Parathyroid adenoma (tissue), 2 donors: ENCODE measurements around the gene APOBEC2.

Source experiments
- H2AFZ ChIP-seq: fragments of 300-600 bp; sonication (generic); one replicate; pipeline ENCODE4 v1.7.0; 2017; ENCODE audit warnings: antibody characterized with exemption, mild to moderate bottlenecking
- H3K27ac ChIP-seq: fragments of 300-600 bp; sonication (generic); one replicate; pipeline ENCODE4 v1.7.0; 2017
- H3K27me3 ChIP-seq: fragments of 300-600 bp; sonication (generic); one replicate; pipeline ENCODE4 v1.7.0; 2017; ENCODE audit warnings: low read length; ENCODE audit not compliant: control insufficient read depth, insufficient read depth
- H3K36me3 ChIP-seq: fragments of 300-600 bp; sonication (generic); one replicate; pipeline ENCODE4 v1.7.0; 2017; ENCODE audit warnings: low read length; ENCODE audit not compliant: control insufficient read depth, insufficient read depth
- H3K4me1 ChIP-seq: fragments of 300-600 bp; sonication (generic); one replicate; pipeline ENCODE4 v1.7.0; 2017; ENCODE audit warnings: control low read depth
- H3K4me2 ChIP-seq: fragments of 300-600 bp; sonication (generic); one replicate; pipeline ENCODE4 v1.7.0; 2017; ENCODE audit warnings: low read length
- H3K4me3 ChIP-seq: fragments of 300-600 bp; sonication (generic); one replicate; pipeline ENCODE4 v1.7.0; 2017; ENCODE audit warnings: low read depth, low read length
- H3K79me2 ChIP-seq: fragments of 300-600 bp; sonication (generic); one replicate; pipeline ENCODE4 v1.7.0; 2017; ENCODE audit warnings: control low read depth
- H3K9ac ChIP-seq: fragments of 300-600 bp; sonication (generic); one replicate; pipeline ENCODE4 v1.7.0; 2017; ENCODE audit warnings: mild to moderate bottlenecking
- H3K9me3 ChIP-seq: fragments of 300-600 bp; sonication (generic); one replicate; pipeline ENCODE4 v1.7.0; 2017; ENCODE audit warnings: low read length; ENCODE audit not compliant: control insufficient read depth
- TF ChIP-seq, protein P1 (sequence below): fragments of 300-600 bp; sonication (generic); IDR thresholded peaks from one replicate; pipeline ENCODE4 v1.7.0; 2017; ENCODE audit warnings: antibody characterized with exemption, mild to moderate bottlenecking
- donor health status: primary hyperparathyroidism.

Gene APOBEC2

DNA sequence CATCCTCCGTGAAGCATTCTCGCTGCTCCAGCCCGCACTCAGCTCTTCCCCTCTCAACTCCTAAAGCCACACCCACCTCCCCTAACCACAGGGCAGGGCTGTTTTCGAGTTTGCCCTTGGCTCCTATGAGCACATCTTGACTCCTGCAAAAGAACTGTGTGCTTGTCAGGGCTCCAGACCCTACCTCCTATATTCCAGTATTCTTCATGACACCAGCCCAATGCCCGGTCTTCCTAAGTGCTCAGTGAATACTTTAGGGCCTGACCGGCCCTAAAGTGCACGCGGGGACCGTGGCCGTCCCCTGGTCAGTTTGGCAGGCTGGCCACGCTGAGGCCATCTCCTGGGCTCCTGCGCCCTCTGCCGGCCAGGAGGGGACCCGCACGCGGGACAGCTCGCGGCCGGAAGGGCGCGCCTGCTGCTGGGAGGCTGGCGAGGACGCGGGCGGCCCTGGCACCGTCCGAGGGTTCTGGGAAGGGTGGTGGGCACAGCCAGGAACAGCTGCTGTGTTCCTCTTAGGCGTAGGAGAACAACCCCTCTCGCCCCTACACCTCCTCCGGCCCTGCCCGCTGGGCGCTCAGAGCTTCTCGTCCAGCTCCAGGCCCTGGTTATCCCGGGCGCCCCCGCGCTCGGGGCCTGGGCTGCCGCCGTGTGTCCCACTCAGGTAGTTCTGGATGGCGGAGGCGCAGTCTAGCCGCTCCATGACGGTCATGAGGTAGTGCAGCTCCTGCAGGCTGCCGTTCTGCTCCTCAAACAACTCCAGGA, 25.0 kb upstream of the APOBEC2 start:
- H3K36me3 ChIP-seq: no peaks in the 10 kb centered on the region
- TF ChIP-seq, protein P1, sequence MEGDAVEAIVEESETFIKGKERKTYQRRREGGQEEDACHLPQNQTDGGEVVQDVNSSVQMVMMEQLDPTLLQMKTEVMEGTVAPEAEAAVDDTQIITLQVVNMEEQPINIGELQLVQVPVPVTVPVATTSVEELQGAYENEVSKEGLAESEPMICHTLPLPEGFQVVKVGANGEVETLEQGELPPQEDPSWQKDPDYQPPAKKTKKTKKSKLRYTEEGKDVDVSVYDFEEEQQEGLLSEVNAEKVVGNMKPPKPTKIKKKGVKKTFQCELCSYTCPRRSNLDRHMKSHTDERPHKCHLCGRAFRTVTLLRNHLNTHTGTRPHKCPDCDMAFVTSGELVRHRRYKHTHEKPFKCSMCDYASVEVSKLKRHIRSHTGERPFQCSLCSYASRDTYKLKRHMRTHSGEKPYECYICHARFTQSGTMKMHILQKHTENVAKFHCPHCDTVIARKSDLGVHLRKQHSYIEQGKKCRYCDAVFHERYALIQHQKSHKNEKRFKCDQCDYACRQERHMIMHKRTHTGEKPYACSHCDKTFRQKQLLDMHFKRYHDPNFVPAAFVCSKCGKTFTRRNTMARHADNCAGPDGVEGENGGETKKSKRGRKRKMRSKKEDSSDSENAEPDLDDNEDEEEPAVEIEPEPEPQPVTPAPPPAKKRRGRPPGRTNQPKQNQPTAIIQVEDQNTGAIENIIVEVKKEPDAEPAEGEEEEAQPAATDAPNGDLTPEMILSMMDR: peak; percentile 100
- peaks cover 10% of the 10 kb centered on the region for H3K4me1 ChIP-seq
- peak overlapping the region; percentile 69 for H3K27ac ChIP-seq
- H3K79me2 ChIP-seq: no peaks in the 10 kb centered on the region
- H3K4me2 ChIP-seq: peak overlapping the region; percentile 74
- no peaks in the 10 kb centered on the region for H3K27me3 ChIP-seq
- H3K9ac ChIP-seq: peak overlapping the region; percentile 71
- H3K4me3 ChIP-seq: peak overlapping the region; percentile 56
- peak overlapping the region; percentile 100 for H2AFZ ChIP-seq
- no peaks in the 10 kb centered on the region for H3K9me3 ChIP-seq

DNA sequence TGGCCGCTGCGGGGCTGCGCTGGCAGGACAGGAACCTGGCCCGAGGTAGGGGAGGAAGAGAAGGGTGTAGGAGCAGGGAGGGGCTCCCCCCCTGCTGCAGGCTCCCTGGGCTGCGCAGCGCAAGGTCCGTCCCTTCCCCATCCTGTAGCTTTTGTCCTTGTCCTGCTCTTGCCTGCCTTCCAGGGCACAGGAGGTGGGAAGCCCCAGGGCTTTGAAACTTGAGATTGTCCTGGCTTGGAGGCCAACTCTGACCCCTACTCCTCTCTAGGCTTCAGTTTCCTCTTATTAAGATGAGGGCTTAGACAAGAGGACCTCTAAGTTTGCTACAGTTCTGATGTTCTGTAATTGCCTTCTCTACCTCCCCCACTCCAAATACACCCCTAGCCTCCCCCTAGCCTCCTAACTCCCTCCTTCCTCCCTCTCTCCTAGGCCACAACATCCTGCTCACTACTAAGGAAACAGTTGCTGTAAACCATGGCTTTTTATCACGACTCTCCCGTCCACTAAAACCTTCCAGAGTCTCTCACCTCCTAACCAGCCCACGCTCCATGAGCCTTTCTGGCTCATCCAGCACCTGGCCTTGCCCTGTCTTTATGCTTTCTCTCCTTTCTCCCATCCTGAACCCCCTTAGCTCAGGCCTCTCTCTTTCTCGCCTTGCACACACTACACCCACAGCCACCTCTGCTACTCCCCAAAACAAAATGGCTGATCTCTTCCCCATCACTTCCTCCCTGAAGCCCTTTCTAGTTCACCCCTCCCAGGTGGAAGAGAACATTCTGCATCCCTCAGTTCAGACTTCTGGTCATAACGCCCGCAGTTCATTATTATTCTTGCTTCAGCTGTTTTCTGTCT, 24.2 kb upstream of the APOBEC2 start:
- Histone ChIP-seq H2AFZ (peak overlapping the region; percentile 100), H3K36me3 (no peaks in the 10 kb centered on the region), H3K79me2 (no peaks in the 10 kb centered on the region), H3K9ac (peak overlapping the region; percentile 71), H3K4me3 (peak overlapping the region; percentile 56), H3K4me1 (peaks cover 10% of the 10 kb centered on the region), H3K27me3 (no peaks in the 10 kb centered on the region), H3K9me3 (no peaks in the 10 kb centered on the region), H3K27ac (peak overlapping the region; percentile 69), H3K4me2 (peak overlapping the region; percentile 74)
- TF ChIP-seq, protein P1: no peak

DNA sequence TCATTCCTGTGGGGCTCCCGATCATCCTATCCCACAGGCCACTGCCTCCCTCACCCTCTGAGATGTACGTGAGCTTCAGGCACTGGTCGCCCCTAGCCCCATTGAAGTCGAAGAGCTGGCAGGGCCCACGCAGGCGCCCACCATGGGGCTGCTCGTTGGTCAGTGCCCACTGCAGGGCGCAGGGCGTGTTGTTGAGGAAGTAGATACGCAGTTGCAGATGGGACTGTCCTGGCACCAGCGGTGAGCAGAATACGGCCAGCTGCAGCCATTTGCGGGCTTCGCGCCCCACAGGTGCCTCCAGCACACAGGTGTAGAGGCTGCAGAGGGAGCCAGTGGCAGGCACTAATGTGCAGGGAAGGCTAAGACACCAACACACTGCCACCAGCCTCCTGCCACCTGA, 20.2 kb upstream of the APOBEC2 start:
- no peaks in the 10 kb centered on the region for H3K36me3 ChIP-seq
- TF ChIP-seq, protein P1: no peak
- H3K4me3 ChIP-seq: no peak overlapping the region
- peaks cover 6% of the 10 kb centered on the region for H3K4me1 ChIP-seq
- no peak overlapping the region for H3K27ac ChIP-seq
- no peak overlapping the region for H3K9ac ChIP-seq
- no peak overlapping the region for H3K4me2 ChIP-seq
- no peak overlapping the region for H2AFZ ChIP-seq
- no peaks in the 10 kb centered on the region for H3K9me3 ChIP-seq
- no peaks in the 10 kb centered on the region for H3K79me2 ChIP-seq
- H3K27me3 ChIP-seq: no peaks in the 10 kb centered on the region

DNA sequence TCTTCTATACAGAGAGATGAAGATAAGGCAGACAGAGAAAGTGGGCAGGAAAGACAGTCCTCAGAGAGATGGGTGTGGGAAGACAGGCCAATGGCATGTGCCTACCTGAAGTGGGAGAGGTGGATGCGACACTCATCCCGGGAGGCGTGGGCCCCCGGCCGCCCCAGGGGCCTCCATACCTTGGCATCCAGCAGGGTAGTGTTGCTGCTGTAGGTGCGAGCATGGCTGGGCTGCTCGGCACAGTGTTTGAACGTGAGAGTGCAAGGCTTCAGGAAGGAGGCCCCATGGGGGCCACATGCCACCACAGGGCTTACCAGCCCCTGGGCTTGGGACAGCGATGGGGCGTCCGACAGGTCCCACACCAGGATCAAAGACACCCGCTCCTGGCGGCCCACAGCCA, 19.2 kb upstream of the APOBEC2 start:
- H3K9me3 ChIP-seq: no peaks in the 10 kb centered on the region
- H3K9ac ChIP-seq: no peak overlapping the region
- H3K27me3 ChIP-seq: no peaks in the 10 kb centered on the region
- no peaks in the 10 kb centered on the region for H3K36me3 ChIP-seq
- H3K4me2 ChIP-seq: no peak overlapping the region
- H3K4me3 ChIP-seq: no peak overlapping the region
- TF ChIP-seq, protein P1: no peak
- H3K4me1 ChIP-seq: no peaks in the 10 kb centered on the region
- H3K79me2 ChIP-seq: no peaks in the 10 kb centered on the region
- H3K27ac ChIP-seq: no peak overlapping the region
- H2AFZ ChIP-seq: no peak overlapping the region
